Stimulated activated naive B cell treated with anti-CD40 and anti-IgM and Interleukin-4, amounts not matched to agents 10 μg/mL and 1 μg/mL and 100 μg/mL, for 72 hours (primary cell): ENCODE measurements around the gene CACNB3.
"Not testable (repeated sequence)": the region's sequence is repeated elsewhere in the genome, so short reads cannot be mapped to it uniquely, and the experiment has no call there.

Source experiments
- ATAC-seq, 2 donors: fragments of 150-1000 bp; cut with Tn5 transposase; replicated peaks; 2 replicates each; pipeline ENCODE4 v1.10.0; 2021; ENCODE audit warnings: moderate library complexity in 1 of 2
- DNase-seq: peaks from one replicate; pipeline ENCODE4 v3.0.0; 2021
- H3K27ac Mint-ChIP-seq: one replicate; pipeline ENCODE4 v1.8.0; 2022; ENCODE audit warnings: mild to moderate bottlenecking, mixed read lengths
- H3K27me3 Mint-ChIP-seq, 2 donors: one replicate each; pipeline ENCODE4 v1.8.0; 2022; ENCODE audit warnings: mixed read lengths in 2 of 2
- H3K36me3 Mint-ChIP-seq, 2 donors: one replicate each; pipeline ENCODE4 v1.8.0; 2022; ENCODE audit warnings: mixed read lengths in 2 of 2, mild to moderate bottlenecking in 1 of 2
- H3K4me1 Mint-ChIP-seq, 2 donors: one replicate each; pipeline ENCODE4 v1.8.0; 2022; ENCODE audit warnings: mixed read lengths in 2 of 2, mild to moderate bottlenecking in 1 of 2
- H3K4me3 Mint-ChIP-seq, 2 donors: one replicate each; pipeline ENCODE4 v1.8.0; 2022; ENCODE audit warnings: mild to moderate bottlenecking in 2 of 2, mixed read lengths in 2 of 2, moderate library complexity in 1 of 2
- H3K9me3 Mint-ChIP-seq, 2 donors: one replicate each; pipeline ENCODE4 v1.8.0; 2022; ENCODE audit warnings: mixed read lengths in 2 of 2, mild to moderate bottlenecking in 1 of 2

CACNB3 gene

GRCh38 chr12:48851883-48852733 lies 33.8 kb downstream of the CACNB3 start, which contains the start of gene DDX23:
DDX23 (minus strand) TSS chr12:48852163; CDS start chr12:48845782, 6,381 bp downstream.
- no peaks in the 10 kb centered on the region for H3K9me3 Mint-ChIP-seq
- H3K27me3 Mint-ChIP-seq: no peaks in the 10 kb centered on the region
- ATAC-seq: peak; percentile 95 to 96

DNA sequence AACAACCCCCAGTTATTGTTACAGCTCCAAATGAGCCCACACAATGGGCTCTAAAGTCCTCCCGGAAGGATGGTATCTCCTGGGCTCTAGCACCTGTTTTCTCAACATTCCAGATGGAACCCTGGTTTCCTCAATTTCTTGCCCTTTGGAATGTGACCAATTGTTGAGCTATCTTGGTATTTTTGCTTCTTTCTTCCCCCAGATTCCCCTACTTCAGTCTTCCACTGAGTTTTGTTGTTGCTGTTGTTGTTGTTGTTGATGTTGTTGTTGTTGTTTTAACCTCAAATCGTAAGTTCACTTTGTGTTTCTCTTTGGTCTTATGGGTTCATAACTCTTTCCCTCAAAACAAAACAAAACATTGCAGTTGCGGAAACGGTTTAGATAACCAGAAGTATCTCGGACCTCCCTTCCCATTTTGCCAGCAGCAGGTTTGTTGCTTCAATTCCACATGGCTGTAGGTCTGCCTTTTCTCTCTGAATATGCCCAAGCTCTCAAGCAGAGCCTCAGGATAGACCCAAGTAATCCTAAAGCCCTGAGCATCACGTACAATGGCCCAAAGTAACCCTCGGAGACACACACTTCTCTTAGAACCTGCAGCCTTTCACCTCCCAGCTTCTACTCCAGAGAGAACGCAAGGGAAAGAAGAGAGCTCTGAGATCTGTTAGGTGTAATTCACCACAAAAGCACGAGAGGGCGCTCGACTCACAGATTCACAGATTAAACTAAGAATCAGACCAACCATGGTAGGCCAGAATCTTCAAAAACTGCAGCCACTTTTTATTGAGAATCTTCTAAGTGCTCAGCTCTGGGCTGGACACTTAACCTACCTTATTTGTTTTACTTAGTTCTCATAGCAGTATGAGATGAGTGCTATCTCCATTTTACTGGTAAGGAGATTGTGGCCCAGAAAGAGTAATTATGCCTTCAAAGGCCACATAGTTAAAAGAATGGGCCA lies 34.7 kb downstream of the CACNB3 start:
- H3K36me3 Mint-ChIP-seq: peaks cover 22% of the 10 kb centered on the region in 2 donors
- peak; percentile 50 for ATAC-seq
- H3K27ac Mint-ChIP-seq: peak overlapping the region; percentile 99
- peak; percentile 80 for DNase-seq
- peak overlapping the region; percentile 97 to 99 for H3K4me3 Mint-ChIP-seq
- H3K27me3 Mint-ChIP-seq: no peaks in the 10 kb centered on the region
- H3K9me3 Mint-ChIP-seq: no peaks in the 10 kb centered on the region
- H3K4me1 Mint-ChIP-seq: peaks cover 19 to 34% of the 10 kb centered on the region in 2 donors

More at GRCh38 chr12:48851883-48852733, 33.8 kb downstream of the CACNB3 start, which contains the start of gene DDX23:
- DNase-seq: peak; percentile 89
- Mint-ChIP-seq H3K4me3 (peak within 1 kb of the TSS; percentile 97 to 99), H3K4me1 (peaks cover 20 to 37% of the 10 kb centered on the region in 2 donors), H3K36me3 (peaks cover 19 to 20% of the 10 kb centered on the region in 2 donors), H3K27ac (peak within 1 kb of the TSS; percentile 99)

GRCh38 chr12:48854488-48854887 lies 36.2 kb downstream of the CACNB3 start:
- DNase-seq: no peak
- H3K27me3 Mint-ChIP-seq: no peaks in the 10 kb centered on the region
- no peak overlapping the region for H3K27ac Mint-ChIP-seq
- ATAC-seq: no peak
- H3K4me3 Mint-ChIP-seq: no peak overlapping the region
- H3K36me3 Mint-ChIP-seq: peaks cover 19 to 21% of the 10 kb centered on the region in 2 donors
- H3K4me1 Mint-ChIP-seq: peaks cover 19 to 25% of the 10 kb centered on the region in 2 donors
- H3K9me3 Mint-ChIP-seq: no peaks in the 10 kb centered on the region

DNA sequence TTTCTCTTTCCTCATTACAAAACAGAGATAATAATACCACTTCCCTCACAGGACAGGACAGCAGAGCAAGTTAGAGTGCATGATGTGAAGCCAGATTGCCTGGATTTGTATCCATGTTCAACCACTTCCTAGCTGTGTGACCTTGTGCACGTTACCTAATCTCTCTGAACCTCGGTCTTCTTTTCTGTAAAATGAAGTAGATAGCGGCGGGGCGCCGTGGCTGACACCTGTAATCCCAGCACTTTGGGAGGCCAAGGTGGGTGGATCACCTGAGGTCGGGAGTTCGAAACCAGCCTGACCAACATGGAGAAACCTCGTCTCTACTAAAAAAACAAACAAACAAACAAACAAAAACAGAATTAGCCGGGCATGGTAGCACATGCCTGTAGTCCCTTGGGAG lies 36.6 kb downstream of the CACNB3 start:
- Mint-ChIP-seq H3K4me1 (peaks cover 15 to 21% of the 10 kb centered on the region in 2 donors), H3K36me3 (peaks cover 16 to 17% of the 10 kb centered on the region in 2 donors)
- ATAC-seq, H3K4me3 Mint-ChIP-seq, H3K27me3 Mint-ChIP-seq, H3K27ac Mint-ChIP-seq, H3K9me3 Mint-ChIP-seq, DNase-seq: not testable (repeated sequence)

- Mint-ChIP-seq H3K4me3 (no peak overlapping the region), H3K27me3 (no peaks in the 10 kb centered on the region), H3K36me3 (peaks cover 10 to 16% of the 10 kb centered on the region in 2 donors), H3K4me1 (peaks cover 7 to 9% of the 10 kb centered on the region in 2 donors), H3K27ac (no peak overlapping the region), H3K9me3 (no peaks in the 10 kb centered on the region)
- ATAC-seq (no peak), DNase-seq (no peak)
Measured at GRCh38 chr12:48856379-48856778, 38.1 kb downstream of the CACNB3 start.

DNA sequence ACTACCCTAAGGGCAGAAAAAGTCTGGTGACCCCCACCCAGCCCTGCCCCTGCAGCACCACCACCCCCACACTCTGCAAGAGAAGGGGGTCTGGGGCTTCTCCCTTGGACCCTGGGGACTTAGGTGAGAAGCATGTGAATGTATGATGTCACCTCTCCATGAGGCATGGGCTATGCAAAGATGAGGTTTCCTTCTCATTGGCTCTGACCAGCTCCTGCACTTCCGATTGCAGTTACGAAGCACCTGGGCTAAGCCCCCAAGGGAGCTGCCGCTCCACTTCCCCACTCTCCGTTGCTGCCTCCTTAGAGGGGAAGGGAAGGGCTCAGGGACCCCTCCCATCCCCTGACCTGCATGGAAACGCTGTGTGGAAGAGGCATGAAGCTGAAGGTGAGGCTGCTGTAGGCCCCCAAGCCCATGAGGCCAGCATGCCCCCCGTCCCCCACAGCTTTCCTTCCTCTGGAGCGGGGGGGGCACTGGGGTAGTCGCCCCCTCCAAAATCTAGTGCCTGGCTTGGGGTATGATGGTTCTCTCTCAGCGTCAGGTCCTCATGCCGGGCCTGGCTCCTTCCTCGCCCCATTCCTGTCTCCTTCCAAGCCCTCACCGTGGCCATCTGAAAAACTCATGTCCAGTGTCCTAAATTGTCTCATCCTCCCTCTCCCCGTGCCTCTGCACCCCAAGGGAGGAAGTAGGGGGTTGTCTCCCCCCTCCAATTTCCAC lies 39.1 kb downstream of the CACNB3 start:
- Mint-ChIP-seq H3K9me3 (no peaks in the 10 kb centered on the region), H3K27me3 (no peaks in the 10 kb centered on the region), H3K27ac (no peak overlapping the region), H3K4me3 (no peak overlapping the region), H3K36me3 (peaks cover 8 to 22% of the 10 kb centered on the region in 2 donors), H3K4me1 (peaks cover 6 to 9% of the 10 kb centered on the region in 2 donors)
- DNase-seq (no peak), ATAC-seq (no peak)

DNA sequence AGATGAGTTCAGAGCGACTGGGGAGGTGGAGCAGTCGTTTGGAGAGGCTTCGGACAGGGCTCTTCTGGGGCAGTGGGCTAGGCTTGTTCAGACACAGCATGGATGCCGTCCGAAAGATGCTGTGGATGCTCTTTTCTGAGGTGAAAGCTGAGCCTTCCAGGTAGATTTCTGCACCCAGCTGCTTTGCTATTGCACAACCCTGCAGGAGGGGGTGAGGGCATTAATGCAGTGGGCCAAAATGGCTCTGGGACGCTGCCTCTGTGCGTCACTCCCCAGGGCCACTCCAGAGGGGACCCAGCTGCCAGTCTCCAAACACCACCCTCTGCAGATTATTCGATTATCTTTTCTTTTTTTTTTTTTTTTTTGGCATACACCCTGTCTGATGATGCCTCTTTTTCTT lies 39.7 kb downstream of the CACNB3 start:
- peaks cover 3% of the 10 kb centered on the region in 2 donors for H3K4me1 Mint-ChIP-seq

DNA sequence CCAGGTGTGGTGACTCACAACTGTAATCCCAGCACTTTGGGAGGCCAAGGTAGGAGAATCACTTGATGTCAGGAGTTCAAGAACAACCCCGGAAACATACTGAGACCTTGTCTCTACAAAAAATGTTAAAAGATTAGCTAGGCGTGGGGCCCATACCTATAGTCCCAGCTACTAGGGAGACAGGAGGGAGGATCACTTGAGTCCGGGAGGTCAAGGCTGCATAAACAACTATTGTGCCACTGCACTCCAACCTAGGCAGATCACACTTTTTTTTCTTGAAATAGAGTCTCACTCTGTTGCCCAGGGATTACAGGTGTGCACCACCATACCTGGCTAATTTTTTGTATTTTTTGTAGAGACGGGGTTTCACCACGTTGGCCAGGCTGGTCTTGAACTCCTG lies 41.3 kb downstream of the CACNB3 start:
- Mint-ChIP-seq H3K27me3 (peaks cover 5 to 11% of the 10 kb centered on the region in 2 donors), H3K36me3 (peaks cover 8 to 26% of the 10 kb centered on the region in 2 donors), H3K27ac (no peak overlapping the region), H3K4me1 (peaks cover 8 to 9% of the 10 kb centered on the region in 2 donors), H3K9me3 (no peaks in the 10 kb centered on the region), H3K4me3 (no peak overlapping the region)
- no peak for ATAC-seq
- DNase-seq: no peak

More for the DNA sequence above, 39.7 kb downstream of the CACNB3 start:
- no peaks in the 10 kb centered on the region for H3K9me3 Mint-ChIP-seq
- H3K27me3 Mint-ChIP-seq: peaks cover 2 to 6% of the 10 kb centered on the region in 2 donors
- no peak for ATAC-seq
- DNase-seq: no peak
- no peak overlapping the region for H3K4me3 Mint-ChIP-seq
- H3K27ac Mint-ChIP-seq: no peak overlapping the region
- H3K36me3 Mint-ChIP-seq: peaks cover 8 to 26% of the 10 kb centered on the region in 2 donors

DNA sequence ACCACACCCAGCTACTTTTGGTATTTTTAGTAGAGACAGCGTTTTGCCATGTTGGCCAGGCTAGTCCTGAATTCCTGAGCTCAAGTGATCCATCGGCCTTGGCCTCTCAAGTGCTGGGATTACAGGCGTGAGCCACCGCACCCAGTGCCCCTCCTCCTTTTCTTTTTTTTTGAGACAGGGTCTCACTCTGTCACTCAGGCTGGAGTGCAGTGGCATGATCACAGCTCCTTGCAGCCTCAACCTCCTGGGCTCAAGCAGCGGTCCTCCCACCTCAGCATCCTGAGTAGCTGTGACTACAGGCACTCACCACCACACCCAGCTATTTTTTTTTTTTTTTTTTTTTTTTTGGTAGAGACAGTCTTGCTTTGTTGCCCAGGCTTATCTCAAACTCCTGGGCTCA lies 41.9 kb downstream of the CACNB3 start:
- Mint-ChIP-seq H3K4me1 (peaks cover 14 to 15% of the 10 kb centered on the region in 2 donors), H3K27ac (peak overlapping the region; percentile 37), H3K36me3 (peaks cover 8 to 26% of the 10 kb centered on the region in 2 donors), H3K27me3 (peaks cover 5 to 11% of the 10 kb centered on the region in 2 donors)
- H3K9me3 Mint-ChIP-seq, DNase-seq, H3K4me3 Mint-ChIP-seq, ATAC-seq: not testable (repeated sequence)

GRCh38 chr12:48861111-48861510 lies 42.8 kb downstream of the CACNB3 start:
- no peak for DNase-seq
- Mint-ChIP-seq H3K9me3 (no peaks in the 10 kb centered on the region), H3K27ac (no peak overlapping the region), H3K27me3 (peaks cover 5 to 11% of the 10 kb centered on the region in 2 donors), H3K4me3 (no peak overlapping the region), H3K4me1 (peaks cover 22 to 23% of the 10 kb centered on the region in 2 donors), H3K36me3 (peaks cover 8 to 26% of the 10 kb centered on the region in 2 donors)
- no peak for ATAC-seq

- Mint-ChIP-seq H3K4me3 (no peak overlapping the region), H3K4me1 (peaks cover 23 to 24% of the 10 kb centered on the region in 2 donors), H3K36me3 (peaks cover 6 to 24% of the 10 kb centered on the region in 2 donors), H3K27ac (no peak overlapping the region), H3K27me3 (peaks cover 5 to 11% of the 10 kb centered on the region in 2 donors), H3K9me3 (no peaks in the 10 kb centered on the region)
- ATAC-seq: no peak
- DNase-seq: no peak
Measured at GRCh38 chr12:48862760-48863159, 44.5 kb downstream of the CACNB3 start.

DNA sequence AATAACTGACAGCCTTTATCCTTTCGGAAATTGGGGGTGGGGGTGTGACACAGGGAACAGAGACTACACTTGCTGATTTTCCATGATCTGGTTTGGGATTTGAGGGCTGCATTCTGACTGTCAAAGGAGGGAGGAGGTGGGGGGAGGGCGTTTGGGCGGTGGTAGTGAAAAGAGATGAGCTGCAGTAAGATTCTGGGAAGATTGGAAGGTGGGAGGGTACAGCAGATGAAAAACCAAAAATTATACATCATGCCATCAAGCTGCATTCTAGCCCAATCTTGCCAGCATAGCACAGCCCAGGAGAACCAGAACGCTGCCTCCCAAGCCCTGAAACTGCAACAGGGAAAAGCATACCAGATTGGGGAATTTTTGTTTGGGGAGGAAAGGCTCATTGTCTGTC lies 45.0 kb downstream of the CACNB3 start:
- no peak for ATAC-seq
- H3K9me3 Mint-ChIP-seq: no peaks in the 10 kb centered on the region
- no peak for DNase-seq
- H3K27ac Mint-ChIP-seq: no peak overlapping the region
- peaks cover 23 to 24% of the 10 kb centered on the region in 2 donors for H3K4me1 Mint-ChIP-seq
- peaks cover 5 to 11% of the 10 kb centered on the region in 2 donors for H3K27me3 Mint-ChIP-seq
- H3K36me3 Mint-ChIP-seq: peaks cover 4 to 22% of the 10 kb centered on the region in 2 donors
- no peak overlapping the region for H3K4me3 Mint-ChIP-seq

DNA sequence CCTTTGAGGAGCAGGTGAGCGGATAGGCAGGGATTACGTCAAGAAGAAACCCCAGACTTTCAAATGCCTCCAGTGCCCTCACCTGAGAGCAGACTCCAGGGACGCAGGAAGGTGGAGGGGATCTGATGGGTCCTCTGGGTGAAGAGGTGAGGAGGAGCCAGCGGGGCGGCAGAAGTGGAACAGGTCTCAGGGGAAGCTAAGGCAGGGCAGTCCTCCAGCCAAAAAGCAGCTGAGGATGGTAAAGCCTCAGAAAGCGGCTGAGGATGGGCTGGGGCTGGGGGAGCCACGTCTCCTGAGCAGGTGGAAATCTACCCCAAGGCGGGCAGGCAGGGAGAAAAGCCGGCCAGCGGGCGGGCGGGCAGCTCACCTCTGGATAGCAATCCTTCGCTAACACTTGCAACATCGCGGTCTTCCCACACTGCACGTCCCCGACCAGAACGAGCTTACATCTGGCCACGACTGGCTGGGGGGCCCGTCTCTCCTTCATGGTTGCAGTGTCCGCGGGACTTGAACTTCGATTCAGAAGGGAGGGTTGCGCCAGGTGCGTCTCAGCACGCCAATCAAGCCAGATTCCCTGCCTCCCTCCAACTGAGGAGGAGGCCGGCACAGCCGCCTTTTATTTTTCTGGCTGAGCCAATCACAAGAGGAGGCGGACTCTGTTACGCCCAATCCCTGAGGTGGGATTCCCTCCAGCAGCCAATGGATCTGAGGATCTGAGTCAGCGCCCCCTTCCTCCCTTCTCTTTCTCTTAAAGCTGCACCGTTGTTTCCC lies 47.2 kb downstream of the CACNB3 start, which contains the start of gene RND1:
Gene RND1 (minus strand): TSS at position 590 of the 771 bp plus-strand sequence. CDS start 103 bp downstream, at position 487.
- Mint-ChIP-seq H3K36me3 (peaks cover 4 to 19% of the 10 kb centered on the region in 2 donors), H3K4me1 (peaks cover 23 to 24% of the 10 kb centered on the region in 2 donors), H3K9me3 (no peaks in the 10 kb centered on the region), H3K27me3 (peaks cover 5 to 11% of the 10 kb centered on the region in 2 donors), H3K27ac (peak within 1 kb of the TSS; percentile 92), H3K4me3 (peak within 1 kb of the TSS; percentile 87 to 93)
- peak; percentile 87 for DNase-seq
- peak; percentile 83 to 88 for ATAC-seq
